GM19372 (cell line): ENCODE results near the gene EXOSC1.
"Not testable (repeated sequence)": the region's sequence is repeated elsewhere in the genome, so short reads cannot be mapped to it uniquely, and the experiment has no call there.

Experiments used
- ATAC-seq: cut with Tn5 transposase; IDR thresholded peaks from one replicate; pipeline ENCODE4 v1.9.1; 2021; ENCODE audit warnings: mild to moderate bottlenecking, low read depth, moderate library complexity; ENCODE audit not compliant: unreplicated experiment

The EXOSC1 gene, protein sequence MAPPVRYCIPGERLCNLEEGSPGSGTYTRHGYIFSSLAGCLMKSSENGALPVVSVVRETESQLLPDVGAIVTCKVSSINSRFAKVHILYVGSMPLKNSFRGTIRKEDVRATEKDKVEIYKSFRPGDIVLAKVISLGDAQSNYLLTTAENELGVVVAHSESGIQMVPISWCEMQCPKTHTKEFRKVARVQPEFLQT

GRCh38 chr10:97445722-97446639 is at the start of gene EXOSC1, which contains the start of gene ZDHHC16:
Gene EXOSC1, minus strand, starts transcription at chr10:97446006. Its CDS starts 21 bp downstream, at chr10:97445985.
Gene ZDHHC16, plus strand, starts transcription at chr10:97446175. Its CDS starts 5,501 bp downstream, at chr10:97451676.
- ATAC-seq, result peak; percentile 95

DNA sequence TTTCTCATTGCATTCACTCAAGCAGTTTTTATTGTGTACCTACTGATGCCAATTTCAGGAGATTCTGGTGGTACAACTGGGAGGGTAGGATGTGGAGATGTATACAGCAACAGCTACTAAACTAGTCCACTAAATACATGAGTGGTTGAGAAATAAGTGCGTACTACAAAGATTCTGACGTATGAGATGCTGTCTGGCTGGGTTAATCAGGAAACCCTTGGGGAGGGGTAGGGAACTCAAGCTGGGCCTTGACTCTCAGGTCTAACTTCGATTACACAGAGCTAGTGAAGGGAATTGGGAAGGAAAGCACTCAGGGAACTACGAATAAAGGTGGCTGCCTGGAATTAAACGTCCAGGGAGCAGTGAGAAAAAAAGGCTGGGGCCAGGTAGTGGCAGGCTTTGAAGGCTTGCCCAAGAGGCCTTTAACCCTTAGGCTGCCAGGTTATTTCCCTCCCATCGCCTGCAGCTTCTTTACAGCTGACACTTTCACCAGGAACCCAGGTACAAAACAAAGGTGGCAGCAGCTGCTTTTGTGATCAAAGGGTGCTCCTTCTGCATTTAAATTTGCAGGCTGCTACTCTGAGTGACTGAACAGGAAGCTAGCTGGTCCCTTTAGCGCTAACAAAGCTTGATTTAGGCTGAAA is 49.2 kb upstream of the EXOSC1 start:
- ATAC-seq, result no peak

- ATAC-seq, result no peak
Measured at GRCh38 chr10:97494151-97494550, 48.3 kb upstream of the EXOSC1 start.

DNA sequence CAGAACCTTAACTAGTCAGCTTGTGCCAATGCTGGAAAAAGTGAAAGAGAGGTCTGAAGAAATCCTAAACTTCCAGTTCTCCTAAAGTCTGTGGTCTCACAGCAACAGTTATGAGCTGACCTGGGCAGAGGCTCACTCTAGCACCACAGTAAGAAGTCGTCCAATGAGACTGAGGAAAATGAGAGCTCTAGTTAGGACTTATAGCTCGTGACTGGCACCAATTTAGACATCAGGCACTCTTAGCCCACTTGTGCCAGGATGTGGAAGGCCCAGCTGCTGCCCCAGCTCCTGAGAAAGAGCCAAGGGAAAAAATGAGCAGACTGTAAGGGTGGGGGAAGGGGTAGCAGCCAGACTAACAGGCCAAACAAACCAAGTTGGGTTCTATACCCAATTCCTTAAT is 44.8 kb upstream of the EXOSC1 start:
- no peak for ATAC-seq

- ATAC-seq, result no peak
Measured at GRCh38 chr10:97485647-97486281, 40.0 kb upstream of the EXOSC1 start.

DNA sequence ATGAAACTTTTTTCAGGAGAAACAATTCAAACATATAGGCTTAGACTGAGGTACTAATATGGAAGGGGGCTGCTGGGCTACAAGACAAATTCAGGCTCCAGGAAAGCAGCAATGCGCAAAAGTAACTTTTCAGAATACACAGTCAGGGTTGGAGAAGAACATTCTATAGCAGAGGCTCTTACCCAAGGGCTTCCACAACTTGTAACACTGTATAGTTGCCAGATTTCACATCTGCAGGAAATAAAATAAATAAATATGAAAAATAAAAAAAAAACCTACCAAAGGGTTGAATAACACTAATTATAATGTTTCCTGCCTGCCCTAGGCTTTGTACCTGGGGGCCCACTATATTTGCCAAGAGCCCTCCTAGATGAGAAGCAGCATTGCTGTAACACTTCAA is 38.1 kb upstream of the EXOSC1 start:
- ATAC-seq, result no peak

- no peak for ATAC-seq
Measured at GRCh38 chr10:97483506-97483905, 37.7 kb upstream of the EXOSC1 start.

DNA sequence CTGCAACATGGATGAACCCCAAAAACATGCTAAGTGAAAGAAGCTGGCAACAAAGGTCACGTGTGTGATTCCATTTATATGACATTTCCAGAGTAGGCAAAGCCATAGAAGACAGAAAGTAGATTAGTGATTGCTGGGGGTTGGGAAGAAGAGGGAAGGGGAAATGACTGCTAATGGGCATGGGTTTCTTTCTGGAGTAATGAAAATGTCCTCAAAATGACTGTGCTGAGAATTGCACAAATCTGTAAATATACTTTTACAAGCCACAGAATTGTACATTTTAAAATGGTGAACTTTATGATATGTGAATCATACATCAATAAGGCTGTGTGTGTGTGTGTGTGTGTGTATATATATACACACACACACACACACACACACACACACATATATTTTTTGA is 36.6 kb upstream of the EXOSC1 start:
- no peak for ATAC-seq

- ATAC-seq, result no peak
Measured at GRCh38 chr10:97481071-97481470, 35.3 kb upstream of the EXOSC1 start.

DNA sequence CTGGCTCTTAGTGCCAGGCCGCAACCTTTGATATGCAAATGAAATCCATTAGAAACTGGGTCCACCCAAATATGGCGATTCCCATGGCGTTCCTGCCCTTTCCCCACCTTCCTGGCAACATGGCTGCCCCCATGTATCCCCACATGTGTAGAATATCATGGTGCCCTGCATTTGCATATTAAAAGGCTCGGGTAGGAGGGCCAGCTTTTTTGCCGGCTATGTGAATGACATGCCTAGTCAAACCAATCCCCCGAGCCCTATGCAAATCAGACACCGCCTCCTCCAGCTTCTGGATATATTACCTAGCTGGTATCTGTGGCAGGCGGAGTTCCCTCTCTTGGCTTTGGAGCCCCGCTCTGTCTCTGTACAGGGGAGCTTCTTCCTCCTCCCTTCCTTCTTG is 34.1 kb upstream of the EXOSC1 start:
- ATAC-seq, result no peak

- not testable (repeated sequence) for ATAC-seq
Measured at GRCh38 chr10:97479410-97479809, 33.6 kb upstream of the EXOSC1 start.

DNA sequence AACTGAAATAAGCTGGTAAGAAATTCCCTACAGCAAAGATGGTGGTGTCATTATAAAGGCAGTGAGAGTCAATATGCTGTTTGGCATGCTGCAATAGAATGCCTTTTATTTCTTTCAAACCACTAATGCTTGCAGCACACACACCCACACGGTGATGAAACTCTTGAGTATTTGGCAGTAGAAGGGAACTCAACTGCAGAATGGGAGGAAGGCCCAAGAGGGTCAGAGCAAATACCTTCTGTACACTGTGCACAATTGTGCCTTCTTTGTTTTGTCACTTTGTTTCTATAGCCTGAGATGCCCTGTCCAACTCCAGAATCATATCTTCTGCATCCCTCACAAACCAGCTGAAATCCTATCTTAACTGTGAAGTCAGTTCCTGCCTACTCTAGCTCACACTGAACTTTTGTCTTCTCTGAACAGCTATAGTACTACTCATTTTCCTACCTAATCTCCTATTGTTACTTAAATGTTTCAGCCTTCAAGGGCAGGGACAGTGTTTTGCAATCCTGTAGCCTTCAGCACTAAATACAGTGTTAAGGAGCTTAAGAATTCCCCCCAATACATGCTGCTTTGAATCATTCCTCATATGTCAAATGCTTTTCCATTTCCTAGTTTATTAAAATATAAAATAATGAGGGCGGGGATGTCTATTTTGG is 30.3 kb upstream of the EXOSC1 start:
- no peak for ATAC-seq

DNA sequence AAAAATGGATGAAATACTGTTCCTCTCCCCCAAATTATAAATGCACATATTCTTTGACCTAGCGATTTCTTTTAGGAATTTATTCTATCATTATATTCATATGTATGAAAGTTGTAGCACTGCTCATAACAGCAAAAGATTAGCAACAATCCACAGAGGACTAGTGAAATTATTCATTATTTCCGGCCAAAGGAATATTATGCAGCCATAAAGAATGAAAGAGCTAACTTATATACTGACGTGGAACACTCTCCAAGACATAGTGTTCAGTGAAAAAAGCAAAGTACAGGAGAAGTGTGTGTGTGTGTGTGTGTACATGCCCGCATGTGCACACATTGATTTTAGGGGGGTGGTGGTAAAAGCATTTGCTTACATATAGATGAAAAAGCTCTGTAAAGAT is 29.1 kb upstream of the EXOSC1 start:
- ATAC-seq, result no peak

- not testable (repeated sequence) for ATAC-seq
Measured at GRCh38 chr10:97468781-97469180, 23.0 kb upstream of the EXOSC1 start.

DNA sequence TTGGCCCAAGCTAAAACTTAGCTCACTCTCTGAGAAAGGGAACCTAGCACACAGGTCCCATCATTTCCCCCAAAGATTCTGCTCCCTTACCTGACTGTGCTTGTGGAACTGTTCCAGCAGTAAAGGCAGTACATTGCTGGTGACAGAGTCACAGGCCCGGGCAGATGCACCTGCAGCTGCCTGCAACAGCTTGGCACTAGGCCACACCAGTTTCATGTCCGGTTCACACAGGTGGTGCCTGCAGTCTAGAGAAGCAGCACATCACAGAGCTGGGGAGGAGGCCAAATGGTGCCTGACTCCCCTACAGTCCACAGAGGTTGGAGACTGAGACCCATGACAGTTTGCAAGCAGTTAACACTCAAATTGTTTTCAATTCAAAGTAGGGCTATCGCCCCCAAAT is 22.4 kb upstream of the EXOSC1 start:
- peak; percentile 69 for ATAC-seq

DNA sequence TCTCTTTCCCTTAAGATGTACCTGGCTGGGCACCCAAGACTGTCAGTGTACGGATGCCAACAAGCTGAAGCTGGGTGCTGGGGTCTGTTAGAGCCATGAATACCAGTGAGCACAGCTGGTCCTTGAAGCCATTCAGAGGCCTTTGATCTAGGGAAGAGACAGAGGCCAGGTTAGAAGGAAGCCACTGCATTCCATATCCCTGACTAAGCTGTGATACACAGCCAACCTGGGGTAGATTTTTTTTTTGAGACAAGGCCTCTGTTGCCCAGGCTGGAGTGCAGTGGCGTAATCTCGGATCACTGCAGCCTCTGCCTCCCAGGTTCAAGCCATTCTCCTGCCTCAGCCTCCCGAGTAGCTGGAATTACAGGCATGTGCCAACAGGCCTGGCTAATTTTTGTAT is 20.9 kb upstream of the EXOSC1 start:
- ATAC-seq, result no peak

- ATAC-seq, result no peak
Measured at GRCh38 chr10:97465982-97466381, 20.2 kb upstream of the EXOSC1 start.

DNA sequence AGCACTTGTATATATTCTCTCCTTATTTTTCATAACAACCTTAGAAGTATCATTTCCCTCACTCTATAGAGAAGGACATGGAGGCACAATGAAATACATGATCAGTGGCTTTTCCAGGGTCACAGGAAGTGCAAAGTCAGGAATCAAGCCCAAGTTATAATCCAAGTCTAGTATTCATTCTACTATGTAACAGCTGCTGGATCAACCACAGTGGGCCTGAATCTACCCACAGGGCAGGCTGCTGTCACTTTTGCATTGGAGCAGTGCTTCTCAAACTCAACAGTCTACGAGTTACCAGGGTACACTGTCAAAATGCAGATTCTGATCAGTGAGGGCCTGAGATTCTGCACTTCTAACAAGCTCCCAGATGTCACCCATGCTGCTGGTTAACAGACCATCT is 18.4 kb upstream of the EXOSC1 start:
- no peak for ATAC-seq

- no peak for ATAC-seq
Measured at GRCh38 chr10:97463363-97464132, 17.7 kb upstream of the EXOSC1 start.

GRCh38 chr10:97462309-97462708 is 16.5 kb upstream of the EXOSC1 start:
- no peak for ATAC-seq
